DND-41 (cell line): ENCODE results near the gene CCDC30.

Experiments used
- ATAC-seq: fragments of 200-7000 bp; cut with Tn5 transposase; 3 replicates; pipeline ENCODE4 v1.9.1; 2021; ENCODE audit warnings: low read depth; ENCODE audit not compliant: insufficient read depth
- DNase-seq: peaks from one replicate; pipeline ENCODE4 v3.0.0-alpha.2; 2020
- H2AFZ ChIP-seq: 2 replicates; pipeline ENCODE4 v1.6.0; 2012; ENCODE audit warnings: low read depth, low read length
- H3K27ac ChIP-seq: 2 replicates; pipeline ENCODE4 v1.5.1; 2012; ENCODE audit warnings: low read length, inconsistent platforms
- H3K27me3 ChIP-seq: fragments of 200-600 bp; sonication (generic); 2 replicates; pipeline ENCODE4 v1.6.0; 2012; ENCODE audit warnings: low read length, mild to moderate bottlenecking, inconsistent platforms; ENCODE audit not compliant: insufficient read depth, poor library complexity
- H3K36me3 ChIP-seq: 2 replicates; pipeline ENCODE4 v1.5.1; 2012; ENCODE audit warnings: low read length, inconsistent platforms; ENCODE audit not compliant: insufficient read depth
- H3K4me1 ChIP-seq: 2 replicates; pipeline ENCODE4 v1.5.1; 2012; ENCODE audit warnings: mild to moderate bottlenecking, low read length; ENCODE audit not compliant: insufficient read depth
- H3K4me2 ChIP-seq: 2 replicates; pipeline ENCODE4 v1.6.0; 2012; ENCODE audit warnings: mild to moderate bottlenecking, moderate library complexity, low read length, inconsistent platforms; ENCODE audit not compliant: insufficient read depth
- H3K4me3 ChIP-seq, 2 experiments: fragments of 200-600 bp in 1 of 2; shearing (Covaris generic) in 1 of 2; 2 replicates each; pipeline ENCODE4 v1.5.1; 2012 to 2016; ENCODE audit warnings: inconsistent platforms in 2 of 2, low read length in 2 of 2, mild to moderate bottlenecking in 2 of 2, low read depth in 1 of 2, moderate library complexity in 1 of 2
- H3K79me2 ChIP-seq: 2 replicates; pipeline ENCODE4 v1.6.0; 2012; ENCODE audit warnings: low read length, inconsistent platforms; ENCODE audit not compliant: insufficient read depth
- H3K9ac ChIP-seq: 2 replicates; pipeline ENCODE4 v1.6.0; 2012; ENCODE audit warnings: low read depth, mild to moderate bottlenecking, inconsistent platforms, low read length, moderate library complexity
- H3K9me3 ChIP-seq: 2 replicates; pipeline ENCODE4 v1.5.1; 2012; ENCODE audit warnings: low read length, moderate library complexity, mild to moderate bottlenecking, inconsistent platforms; ENCODE audit not compliant: insufficient read depth, severe bottlenecking
- H4K20me1 ChIP-seq: 2 replicates; pipeline ENCODE4 v1.6.0; 2012; ENCODE audit warnings: low read length; ENCODE audit not compliant: insufficient read depth
- CTCF ChIP-seq: IDR thresholded peaks from 2 replicates; pipeline ENCODE4 v1.5.1; 2012; ENCODE audit warnings: borderline replicate concordance, low read length, moderate library complexity, mild to moderate bottlenecking; ENCODE audit not compliant: poor library complexity, severe bottlenecking; ENCODE audit errors: extremely low read depth
- EZH2 ChIP-seq: IDR thresholded peaks from 3 replicates; pipeline ENCODE4 v1.6.1; 2012; ENCODE audit warnings: borderline replicate concordance, low read depth, mild to moderate bottlenecking, moderate library complexity, low read length, inconsistent platforms; ENCODE audit not compliant: severe bottlenecking

CCDC30 gene

DNA sequence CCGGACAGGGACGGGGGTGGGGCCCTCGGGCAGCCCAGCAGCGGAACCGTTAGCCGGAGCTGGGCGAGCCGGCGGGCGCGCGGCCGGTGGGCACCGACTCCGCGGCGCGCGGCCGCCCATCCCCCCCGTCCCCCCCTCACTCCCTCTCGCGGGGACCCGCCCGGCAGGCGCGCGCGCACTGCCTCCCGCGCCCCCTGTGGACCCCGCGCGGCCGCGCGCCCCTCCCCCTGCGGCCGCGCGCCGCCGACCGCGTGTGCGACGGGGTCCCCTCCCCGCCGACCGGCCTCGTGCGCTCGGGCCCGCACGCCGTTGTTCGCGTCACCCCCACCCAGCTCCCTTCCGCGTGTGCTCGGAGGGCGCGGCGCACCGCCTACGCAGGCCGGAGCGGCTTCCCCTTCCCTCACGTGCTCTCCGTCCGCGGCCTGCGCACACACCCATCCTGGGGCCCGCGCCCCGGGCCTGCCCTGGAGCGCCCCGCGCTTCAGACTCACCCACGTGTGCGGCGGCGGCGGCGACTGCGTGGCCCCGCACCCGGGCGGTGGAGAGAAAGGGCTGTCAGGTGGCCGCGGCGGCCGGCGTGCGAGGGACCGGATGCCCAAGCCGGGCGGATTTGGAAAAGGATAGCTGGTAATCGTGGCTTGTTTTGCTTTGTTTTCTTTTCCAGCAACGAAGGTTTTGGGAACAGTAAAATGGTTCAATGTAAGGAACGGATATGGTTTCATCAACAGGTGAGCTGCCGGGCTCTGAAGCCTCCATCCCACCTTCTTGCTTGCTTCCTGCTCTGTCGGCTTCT is 219.8 kb downstream of the CCDC30 start:
- H3K36me3 ChIP-seq: peaks cover 50% of the 10 kb centered on the region
- DNase-seq: peak; percentile 71

DNA sequence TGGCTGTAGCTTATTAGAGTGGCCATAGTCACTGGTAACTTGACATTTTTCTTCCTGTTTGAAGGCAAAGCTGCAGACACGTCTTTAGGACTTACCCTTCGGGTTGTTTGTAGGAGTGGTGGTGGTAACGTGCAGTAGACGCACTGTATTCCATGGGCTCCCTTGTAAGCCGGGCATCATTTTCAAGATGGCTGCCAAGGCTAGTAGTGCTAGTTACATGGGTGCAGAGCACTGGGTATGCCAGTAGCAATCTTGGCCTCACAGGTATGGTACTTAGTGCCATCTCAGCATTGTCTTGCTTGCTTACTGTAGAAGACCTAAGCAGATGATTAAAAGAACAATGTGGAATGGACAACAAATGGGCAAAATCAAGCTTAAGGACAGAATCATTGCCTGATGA is 221.1 kb downstream of the CCDC30 start:
- Histone ChIP-seq H3K9ac (peak overlapping the region; percentile 82), H2AFZ (no peak overlapping the region), H3K4me3 (peak overlapping the region; percentile 45 to 74), H3K79me2 (peaks cover 84% of the 10 kb centered on the region), H3K4me2 (peak overlapping the region; percentile 93), H4K20me1 (peaks cover 62% of the 10 kb centered on the region), H3K4me1 (peaks cover 68% of the 10 kb centered on the region), H3K36me3 (peaks cover 62% of the 10 kb centered on the region), H3K9me3 (no peaks in the 10 kb centered on the region), H3K27me3 (no peaks in the 10 kb centered on the region), H3K27ac (peak overlapping the region; percentile 38)
- DNase-seq (peak; percentile 35), ATAC-seq (no peak)
- TF ChIP-seq CTCF (no peak), EZH2 (no peak)

More for the DNA sequence above, 219.8 kb downstream of the CCDC30 start:
- TF ChIP-seq EZH2 (no peak), CTCF (no peak)
- peak; percentile 18 for ATAC-seq
- peaks cover 57% of the 10 kb centered on the region for H3K4me1 ChIP-seq
- peak overlapping the region; percentile 93 for H3K4me2 ChIP-seq
- peak overlapping the region; percentile 76 for H3K27ac ChIP-seq
- peak overlapping the region; percentile 82 for H3K9ac ChIP-seq
- H4K20me1 ChIP-seq: peaks cover 50% of the 10 kb centered on the region
- H3K9me3 ChIP-seq: no peaks in the 10 kb centered on the region
- H2AFZ ChIP-seq: no peak overlapping the region
- H3K4me3 ChIP-seq: peak overlapping the region; percentile 45 to 74
- no peaks in the 10 kb centered on the region for H3K27me3 ChIP-seq
- H3K79me2 ChIP-seq: peaks cover 72% of the 10 kb centered on the region

- Histone ChIP-seq H3K4me1 (peaks cover 57% of the 10 kb centered on the region), H2AFZ (no peak overlapping the region), H3K4me2 (peak overlapping the region; percentile 93), H3K27ac (no peak overlapping the region), H3K79me2 (peaks cover 94% of the 10 kb centered on the region), H3K9ac (no peak overlapping the region), H4K20me1 (peaks cover 83% of the 10 kb centered on the region), H3K9me3 (no peaks in the 10 kb centered on the region), H3K27me3 (no peaks in the 10 kb centered on the region), H3K4me3 (peak overlapping the region in 1 of 2 experiments; percentile 74; a peak in 2 of 4 replicates), H3K36me3 (peaks cover 76% of the 10 kb centered on the region)
- no peak for TF ChIP-seq EZH2
- TF ChIP-seq CTCF: no peak
- DNase-seq: no peak
- no peak for ATAC-seq
Measured at GRCh38 chr1:42686418-42686817, 223.3 kb downstream of the CCDC30 start.
